B cell (primary cell): ENCODE results near the gene SLC13A4. TPM values are rescaled to one million over a fixed set of nuclear protein-coding genes. Genes with fewer than 3 reads are reported as not detected.

ENCODE experiments used
- ATAC-seq: fragments of 200-7000 bp; cut with Tn5 transposase; one replicate; pipeline ENCODE4 v1.10.0; 2021; ENCODE audit warnings: low read depth, mild to moderate bottlenecking, moderate number of reproducible peaks, moderate library complexity
- CTCF ChIA-PET: fragments of 350-600 bp; sonication (Branson Sonifier 250); formaldehyde crosslinking; loops from one replicate; lab custom pipeline; 2021; ENCODE audit warnings: antibody characterized with exemption, inconsistent platforms; lab: Charles Lee
- POLR2A ChIA-PET: fragments of 350-600 bp; sonication (Branson Sonifier 250); formaldehyde crosslinking; loops from one replicate; lab custom pipeline; 2021; ENCODE audit warnings: antibody characterized with exemption; lab: Charles Lee
- DNase-seq: peaks from one replicate; pipeline ENCODE4 v3.0.0; 2013
- H2AFZ ChIP-seq: 2 replicates; pipeline ENCODE4 v1.6.1; 2012; ENCODE audit warnings: mild to moderate bottlenecking, low read depth, low read length; ENCODE audit not compliant: insufficient read depth, poor library complexity, severe bottlenecking
- H3K27ac ChIP-seq, 2 donors: 1 replicate in 1 of 2; 2 replicates in 1 of 2; pipeline ENCODE4 v1.5.1; 2012 to 2013; ENCODE audit warnings: low read length in 2 of 2, mild to moderate bottlenecking in 2 of 2, moderate library complexity in 1 of 2
- H3K27me3 ChIP-seq, 4 experiments: fragments of 200-600 bp in 1 of 4; sonication (generic) in 1 of 4; replicated peaks in 1 of 4; 1 replicate in 2 of 4; 2 replicates in 2 of 4; pipeline versions ENCODE4 v1.6.1 to v1.7.0; 2013 to 2016; ENCODE audit warnings: low read length in 3 of 4, mild to moderate bottlenecking in 2 of 4, mixed read lengths in 1 of 4, moderate library complexity in 1 of 4; ENCODE audit not compliant: insufficient read depth in 4 of 4, control insufficient read depth in 3 of 4; ENCODE audit errors: control extremely low read depth in 1 of 4
- H3K36me3 ChIP-seq, 2 experiments: replicated peaks in 1 of 2; 1 replicate in 1 of 2; 2 replicates in 1 of 2; pipeline versions ENCODE4 v1.6.1 to v1.7.1; 2013; ENCODE audit warnings: low read length in 1 of 2; ENCODE audit not compliant: insufficient read depth in 2 of 2, control insufficient read depth in 1 of 2; ENCODE audit errors: control extremely low read depth in 1 of 2, extremely low read depth in 1 of 2
- H3K4me1 ChIP-seq, 2 donors: fragments of 200-600 bp in 1 of 2; sonication (generic) in 1 of 2; 1 replicate in 1 of 2; 2 replicates in 1 of 2; pipeline versions ENCODE4 v1.5.1 to v1.6.1; 2013 to 2017; ENCODE audit warnings: low read length in 2 of 2; ENCODE audit not compliant: control insufficient read depth in 2 of 2, insufficient read depth in 2 of 2
- H3K4me2 ChIP-seq: replicated peaks from 2 replicates; pipeline ENCODE3; 2012; ENCODE audit warnings: mild to moderate bottlenecking, low read depth, low read length; ENCODE audit not compliant: poor library complexity, severe bottlenecking
- H3K4me3 ChIP-seq, 5 experiments: fragments of 200-600 bp in 1 of 5; sonication (generic) in 1 of 5; 1 replicate in 3 of 5; 2 replicates in 2 of 5; pipeline versions ENCODE4 v1.5.1 to v1.7.0; 2011 to 2016; ENCODE audit warnings: low read length in 4 of 5, mild to moderate bottlenecking in 4 of 5, low read depth in 2 of 5, control low read depth in 1 of 5, moderate library complexity in 1 of 5; ENCODE audit not compliant: insufficient read depth in 1 of 5; ENCODE audit errors: control extremely low read depth in 1 of 5, extremely low read depth in 1 of 5
- H3K79me2 ChIP-seq: fragments of 200-600 bp; sonication (generic); one replicate; pipeline ENCODE4 v1.6.0; 2016; ENCODE audit warnings: low read length; ENCODE audit not compliant: control insufficient read depth, insufficient read depth
- H3K9ac ChIP-seq: fragments of 200-600 bp; sonication (generic); 2 replicates; pipeline ENCODE4 v1.6.1; 2017; ENCODE audit warnings: mild to moderate bottlenecking, low read length, moderate library complexity
- H3K9me3 ChIP-seq, 3 donors: one replicate each; pipeline versions ENCODE4 v1.6.1 to v1.7.1; 2013; ENCODE audit warnings: low read length in 2 of 3; ENCODE audit not compliant: control insufficient read depth in 2 of 3, insufficient read depth in 1 of 3; ENCODE audit errors: control extremely low read depth in 1 of 3
- H4K20me1 ChIP-seq: 2 replicates; pipeline ENCODE4 v1.6.0; 2012; ENCODE audit warnings: mild to moderate bottlenecking, low read length; ENCODE audit not compliant: insufficient read depth, control insufficient read depth, poor library complexity, severe bottlenecking
- H3K27ac Mint-ChIP-seq: one replicate; pipeline ENCODE4 v1.8.0; 2021; ENCODE audit warnings: mixed read lengths
- H3K27me3 Mint-ChIP-seq: one replicate; pipeline ENCODE4 v1.8.0; 2021; ENCODE audit warnings: mixed read lengths
- H3K4me1 Mint-ChIP-seq: one replicate; pipeline ENCODE4 v1.8.0; 2021; ENCODE audit warnings: mixed read lengths
- H3K4me3 Mint-ChIP-seq: one replicate; pipeline ENCODE4 v1.8.0; 2021; ENCODE audit warnings: mixed read lengths
- H3K9me3 Mint-ChIP-seq: one replicate; pipeline ENCODE4 v1.8.0; 2022; ENCODE audit warnings: mixed read lengths; ENCODE audit not compliant: insufficient read depth
- EZH2 ChIP-seq: IDR thresholded peaks from 2 replicates; pipeline ENCODE4 v1.6.1; 2012; ENCODE audit warnings: borderline replicate concordance, low read depth, mild to moderate bottlenecking, moderate library complexity, low read length; ENCODE audit not compliant: insufficient read depth, poor library complexity, severe bottlenecking
- WGBS: methylation state at CpG from one replicate; pipeline ENCODE4 v1.1.5; 2013; ENCODE audit warnings: missing lambda C conversion rate; ENCODE audit not compliant: insufficient coverage; 5-methylcytosine and 5-hydroxymethylcytosine counted together
- intact Hi-C: fragments of 100-400 bp; cut with micrococcal nuclease; formaldehyde crosslinking; loops from one replicate; pipeline ENCODE4 v1.10.0; 2022
- polyA plus RNA-seq: library from polyadenylated mRNA; depleted of rRNA; stranded (reverse); fragments of >200 nt; gene quantifications from 2 replicates; pipeline ENCODE4 v1.2.3, GENCODE V29; 2012
- total RNA-seq, 2 donors: library from RNA; stranded (reverse); fragments of 120-200 nt in 1 of 2; gene quantifications; 1 replicate in 1 of 2; 2 replicates in 1 of 2; pipeline versions ENCODE4 v1.2.3 to v1.2.4, GENCODE V29; 2013 to 2022
- TF ChIP-seq, protein P1 (sequence below): fragments of 200-600 bp; IDR thresholded peaks from one replicate; pipeline ENCODE4 v1.8.0; 2022; ENCODE audit warnings: antibody characterized with exemption, mild to moderate bottlenecking

The SLC13A4 gene
- total and polyA plus RNA-seq, 2 donors (not counting 1 experiment from before 2014, with no cell fraction given), result not detected

DNA sequence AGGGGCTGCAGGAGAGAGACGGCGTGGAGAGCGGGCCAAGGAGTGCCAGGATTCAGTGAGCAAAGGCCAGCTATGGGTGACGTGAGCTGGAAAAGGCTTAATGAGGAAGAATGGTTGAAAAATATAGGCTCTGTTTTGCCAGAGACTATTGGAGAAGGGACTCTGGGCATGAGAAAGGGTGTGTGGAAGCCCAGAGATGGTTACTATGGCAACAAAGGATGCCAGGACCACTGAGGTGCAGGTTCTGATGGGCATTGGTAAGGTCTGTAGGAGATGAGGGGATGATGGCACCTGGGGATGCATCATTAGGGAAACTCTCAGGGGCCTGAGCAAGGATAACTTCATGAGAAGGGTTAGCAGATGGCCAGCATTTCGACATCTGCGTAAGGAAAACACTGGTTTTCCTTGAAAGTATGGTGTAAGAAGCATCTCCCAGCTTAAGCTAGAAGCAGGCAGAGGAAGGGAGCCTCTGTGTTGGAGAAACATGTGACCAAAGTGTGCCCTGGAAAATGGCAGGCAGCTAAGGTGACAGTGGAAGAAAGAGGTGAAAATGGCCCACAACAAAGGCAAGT, 42.2 kb upstream of the SLC13A4 start:
- ATAC-seq (no peak), DNase-seq (no peak)
- POLR2A ChIA-PET, result no interaction called here
- Mint-ChIP-seq H3K9me3 (no peaks in the 10 kb centered on the region), H3K27ac (no peak overlapping the region), H3K4me1 (no peaks in the 10 kb centered on the region), H3K27me3 (peaks cover 32% of the 10 kb centered on the region), H3K4me3 (no peak overlapping the region)
- no peaks in the 10 kb centered on the region for H3K36me3 ChIP-seq
- H3K27me3 ChIP-seq, result peaks cover 0 to 6% (median 1%) of the 10 kb centered on the region in 4 experiments
- H3K9ac ChIP-seq, result no peak overlapping the region
- CTCF ChIA-PET, result no interaction called here
- no peaks in the 10 kb centered on the region for H3K4me1 ChIP-seq
- no peaks in the 10 kb centered on the region for H3K79me2 ChIP-seq
- TF ChIP-seq, protein P1, sequence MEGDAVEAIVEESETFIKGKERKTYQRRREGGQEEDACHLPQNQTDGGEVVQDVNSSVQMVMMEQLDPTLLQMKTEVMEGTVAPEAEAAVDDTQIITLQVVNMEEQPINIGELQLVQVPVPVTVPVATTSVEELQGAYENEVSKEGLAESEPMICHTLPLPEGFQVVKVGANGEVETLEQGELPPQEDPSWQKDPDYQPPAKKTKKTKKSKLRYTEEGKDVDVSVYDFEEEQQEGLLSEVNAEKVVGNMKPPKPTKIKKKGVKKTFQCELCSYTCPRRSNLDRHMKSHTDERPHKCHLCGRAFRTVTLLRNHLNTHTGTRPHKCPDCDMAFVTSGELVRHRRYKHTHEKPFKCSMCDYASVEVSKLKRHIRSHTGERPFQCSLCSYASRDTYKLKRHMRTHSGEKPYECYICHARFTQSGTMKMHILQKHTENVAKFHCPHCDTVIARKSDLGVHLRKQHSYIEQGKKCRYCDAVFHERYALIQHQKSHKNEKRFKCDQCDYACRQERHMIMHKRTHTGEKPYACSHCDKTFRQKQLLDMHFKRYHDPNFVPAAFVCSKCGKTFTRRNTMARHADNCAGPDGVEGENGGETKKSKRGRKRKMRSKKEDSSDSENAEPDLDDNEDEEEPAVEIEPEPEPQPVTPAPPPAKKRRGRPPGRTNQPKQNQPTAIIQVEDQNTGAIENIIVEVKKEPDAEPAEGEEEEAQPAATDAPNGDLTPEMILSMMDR, result no peak
- TF ChIP-seq EZH2, result no peak
- no peak overlapping the region for H3K27ac ChIP-seq
- H3K9me3 ChIP-seq, result no peaks in the 10 kb centered on the region
- H2AFZ ChIP-seq, result no peak overlapping the region
- no peak overlapping the region for H3K4me3 ChIP-seq
- intact Hi-C loops, result no loop called here
- H4K20me1 ChIP-seq, result no peaks in the 10 kb centered on the region
- WGBS, result 88% methylated on average over 6 of the region's 6 CpGs
- no peak overlapping the region for H3K4me2 ChIP-seq

DNA sequence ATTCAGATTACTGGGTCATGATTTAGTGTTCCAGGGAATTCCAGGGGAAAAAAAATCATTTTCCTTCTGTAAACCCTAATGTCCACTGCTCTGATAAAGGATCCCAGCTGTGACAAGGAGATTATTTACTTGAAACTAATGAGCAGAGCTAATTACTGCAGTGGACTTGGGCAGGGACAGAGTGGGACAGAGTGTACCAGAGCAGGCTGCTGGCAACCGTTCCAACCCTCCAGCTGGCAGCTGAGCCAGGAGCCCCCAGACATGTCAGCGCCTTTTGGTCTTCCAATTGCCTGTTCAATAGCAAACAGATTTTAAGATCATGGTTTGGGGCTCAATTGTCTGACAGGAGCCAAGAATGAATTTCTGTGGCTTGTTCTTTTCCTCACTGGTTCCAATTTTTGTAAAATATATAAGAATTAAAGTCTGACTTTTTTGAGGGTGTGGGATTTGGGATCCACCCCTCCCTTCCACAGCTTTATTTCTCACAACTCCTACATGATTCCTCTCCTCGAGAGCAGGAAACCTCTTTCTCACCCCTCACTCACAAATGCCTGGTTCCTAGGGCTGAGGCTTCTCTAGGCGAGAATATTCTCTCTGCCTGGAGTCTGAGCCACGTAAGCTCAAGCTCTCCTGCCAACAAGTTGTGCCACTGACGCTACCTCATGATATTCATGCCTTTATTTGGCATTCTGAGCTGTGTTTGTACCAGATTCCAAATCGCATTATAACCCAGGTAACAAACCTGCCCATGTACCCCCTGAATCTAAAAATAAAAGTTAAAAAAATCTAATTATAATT, 41.2 kb upstream of the SLC13A4 start:
- Histone ChIP-seq H3K79me2 (no peaks in the 10 kb centered on the region), H3K36me3 (no peaks in the 10 kb centered on the region), H3K27me3 (peaks cover 0 to 6% (median 1%) of the 10 kb centered on the region in 4 experiments), H3K4me1 (no peaks in the 10 kb centered on the region), H3K27ac (no peak overlapping the region), H4K20me1 (no peaks in the 10 kb centered on the region), H3K4me2 (no peak overlapping the region), H3K9ac (no peak overlapping the region), H2AFZ (no peak overlapping the region), H3K4me3 (no peak overlapping the region), H3K9me3 (no peaks in the 10 kb centered on the region)
- no peak overlapping the region for H3K4me3 Mint-ChIP-seq
- ChIA-PET CTCF (no interaction called here), POLR2A (no interaction called here)
- ATAC-seq (no peak), DNase-seq (no peak)
- H3K27me3 Mint-ChIP-seq, result peaks cover 32% of the 10 kb centered on the region
- no peaks in the 10 kb centered on the region for H3K4me1 Mint-ChIP-seq
- no peak overlapping the region for H3K27ac Mint-ChIP-seq
- H3K9me3 Mint-ChIP-seq, result no peaks in the 10 kb centered on the region
- no peak for TF ChIP-seq EZH2
- TF ChIP-seq, protein P1, result no peak
- intact Hi-C loops, result no loop called here
- WGBS, result 95% methylated on average over 6 of the region's 7 CpGs
